ENCODE data around the gene KRT78.
"Not testable (repeated sequence)": the region's sequence is repeated elsewhere in the genome, so short reads cannot be mapped to it uniquely, and the experiment has no call there.

Gene KRT78

DNA sequence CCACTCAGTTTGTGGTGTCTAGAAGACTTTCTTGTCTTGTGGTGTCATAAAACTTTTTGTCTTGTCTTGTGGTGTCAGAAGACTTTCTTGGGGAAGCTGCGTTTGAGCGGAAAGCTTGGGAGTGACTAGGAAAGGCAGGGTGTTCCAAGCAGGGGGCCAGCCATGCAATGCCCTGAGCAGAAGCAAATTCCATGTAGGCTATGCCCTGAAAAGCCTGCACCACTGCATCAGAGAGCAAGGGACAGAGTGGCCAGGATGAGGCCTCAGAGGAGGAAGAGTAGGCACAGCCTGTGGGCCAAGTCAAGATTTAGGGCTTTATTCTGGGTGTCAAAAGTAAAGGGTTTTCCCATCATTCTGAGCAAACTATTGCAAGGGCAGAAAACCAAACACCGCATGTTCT is 41.6 kb upstream of the KRT78 start:
- TF ChIP-seq, protein P1, sequence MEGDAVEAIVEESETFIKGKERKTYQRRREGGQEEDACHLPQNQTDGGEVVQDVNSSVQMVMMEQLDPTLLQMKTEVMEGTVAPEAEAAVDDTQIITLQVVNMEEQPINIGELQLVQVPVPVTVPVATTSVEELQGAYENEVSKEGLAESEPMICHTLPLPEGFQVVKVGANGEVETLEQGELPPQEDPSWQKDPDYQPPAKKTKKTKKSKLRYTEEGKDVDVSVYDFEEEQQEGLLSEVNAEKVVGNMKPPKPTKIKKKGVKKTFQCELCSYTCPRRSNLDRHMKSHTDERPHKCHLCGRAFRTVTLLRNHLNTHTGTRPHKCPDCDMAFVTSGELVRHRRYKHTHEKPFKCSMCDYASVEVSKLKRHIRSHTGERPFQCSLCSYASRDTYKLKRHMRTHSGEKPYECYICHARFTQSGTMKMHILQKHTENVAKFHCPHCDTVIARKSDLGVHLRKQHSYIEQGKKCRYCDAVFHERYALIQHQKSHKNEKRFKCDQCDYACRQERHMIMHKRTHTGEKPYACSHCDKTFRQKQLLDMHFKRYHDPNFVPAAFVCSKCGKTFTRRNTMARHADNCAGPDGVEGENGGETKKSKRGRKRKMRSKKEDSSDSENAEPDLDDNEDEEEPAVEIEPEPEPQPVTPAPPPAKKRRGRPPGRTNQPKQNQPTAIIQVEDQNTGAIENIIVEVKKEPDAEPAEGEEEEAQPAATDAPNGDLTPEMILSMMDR (IDR thresholded peaks at IDR 0.05; ENCODE audit: low read depth, low read length), result no peak
- DNase-seq (ENCODE audit: low read depth in 2 of 2), result no peak
- no peak overlapping the region for H3K4me3 ChIP-seq (replicated peaks in 1 of 2; ENCODE audit: low read depth in 2 of 2, low read length in 2 of 2)

DNA sequence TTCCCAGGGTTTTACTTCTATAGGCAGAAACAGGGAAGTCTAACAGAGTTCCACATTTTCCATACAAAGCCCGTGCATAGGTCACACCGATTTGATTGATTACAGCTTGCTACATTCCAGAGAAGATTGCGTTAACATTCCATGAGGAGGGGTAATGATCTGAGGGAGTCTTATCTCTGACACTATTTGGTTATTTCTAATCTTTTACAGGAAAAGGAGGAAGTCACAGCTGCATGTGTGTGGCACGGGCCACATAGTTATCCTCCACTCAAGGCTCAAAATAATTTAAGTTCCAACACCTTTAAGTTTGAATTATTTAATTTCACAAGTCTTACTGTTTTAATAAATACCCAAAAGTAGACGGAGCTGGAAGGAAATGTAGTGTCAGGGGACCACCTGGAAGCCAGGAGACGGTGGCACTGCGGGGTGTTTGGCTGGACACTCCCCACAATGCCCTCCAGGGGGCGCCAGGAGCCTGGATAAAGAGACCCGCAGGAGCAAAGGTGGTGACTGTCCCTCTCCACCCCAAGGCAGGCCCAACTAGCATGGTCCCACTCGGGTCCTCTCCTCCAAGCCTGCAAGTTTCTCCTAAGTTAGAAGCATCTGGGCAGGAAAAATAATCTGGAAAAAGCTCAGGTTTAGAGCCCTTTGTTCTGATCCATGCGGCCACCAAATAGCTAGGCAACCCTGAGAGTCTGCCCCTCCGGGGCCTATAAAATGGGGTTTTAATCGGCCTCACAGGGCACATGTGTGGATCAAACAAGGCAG is 35.9 kb upstream of the KRT78 start:
- peak; percentile 64 to 66 for DNase-seq (ENCODE audit: low read depth in 2 of 2)
- TF ChIP-seq, protein P1 (IDR thresholded peaks at IDR 0.05; ENCODE audit: low read depth, low read length), result peak; percentile 86
- no peak overlapping the region for H3K4me3 ChIP-seq (replicated peaks in 1 of 2; ENCODE audit: low read depth in 2 of 2, low read length in 2 of 2)

DNA sequence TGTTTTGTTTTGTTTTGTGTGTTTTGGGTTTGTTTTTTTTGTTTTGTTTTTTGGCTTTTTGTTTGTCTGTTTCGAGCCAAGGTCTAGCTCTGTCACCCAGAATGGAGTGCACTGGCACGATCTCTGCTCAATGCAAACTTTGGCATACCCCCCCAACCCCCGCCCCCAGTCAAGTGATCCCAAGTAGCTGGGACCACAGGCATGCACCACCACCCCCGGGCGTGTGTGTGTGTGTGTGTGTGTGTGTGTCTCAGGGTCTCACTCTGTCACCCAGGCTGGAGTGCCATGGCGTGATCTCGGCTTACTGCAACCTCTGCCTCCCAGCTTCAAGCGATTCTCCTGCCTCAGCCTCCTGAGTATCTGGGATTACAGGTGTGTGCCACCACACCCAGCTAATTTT is 31.7 kb upstream of the KRT78 start:
- not testable (repeated sequence) for H3K4me3 ChIP-seq (replicated peaks in 1 of 2; ENCODE audit: low read depth in 2 of 2, low read length in 2 of 2); DNase-seq (ENCODE audit: low read depth in 2 of 2)

DNA sequence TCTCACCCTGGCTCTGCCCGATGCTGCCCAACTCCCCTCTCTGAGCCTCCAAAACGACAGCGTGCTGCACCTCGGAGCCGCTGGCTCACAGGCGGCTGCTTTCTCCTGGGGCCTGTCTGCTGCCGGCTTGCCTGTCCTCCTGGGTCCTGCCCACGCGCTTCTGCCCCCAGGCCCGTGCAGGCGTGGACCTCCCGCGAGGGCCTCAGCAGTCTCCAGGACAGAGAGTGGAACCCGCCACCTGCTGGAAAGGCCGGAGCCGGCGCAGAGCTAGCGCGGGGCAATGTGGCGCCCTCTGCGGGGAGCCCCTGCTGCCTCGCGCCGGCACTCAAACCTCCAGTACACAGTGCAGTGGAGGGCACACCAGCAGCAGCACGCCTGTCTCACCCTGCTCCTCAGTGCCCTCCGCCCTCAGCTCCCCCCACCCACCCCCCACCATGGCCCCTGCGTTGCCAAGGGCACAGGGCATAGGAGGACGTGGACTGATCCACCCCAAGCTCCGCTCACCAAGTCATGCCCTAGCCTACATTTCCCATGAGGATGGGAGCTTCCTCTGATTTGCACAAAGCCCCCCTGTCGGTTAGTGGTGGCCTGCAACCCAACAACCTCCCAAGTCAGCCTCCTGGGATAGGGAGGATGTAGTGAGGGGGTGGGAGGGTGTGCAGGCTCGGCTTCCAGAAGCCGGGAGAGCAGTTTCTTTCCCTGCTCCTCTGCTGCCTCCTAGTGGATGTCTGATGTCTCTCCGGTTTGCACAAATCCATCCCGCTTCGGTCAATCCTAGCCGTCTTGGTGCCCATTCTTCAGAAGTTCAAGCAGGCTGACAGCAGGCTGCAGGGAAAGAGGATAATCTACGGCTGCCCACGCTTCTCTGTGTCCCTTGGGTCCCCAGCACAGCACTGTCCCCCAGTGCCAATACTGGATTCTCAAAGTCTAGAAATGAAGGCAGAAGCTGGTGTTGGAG is 30.9 kb upstream of the KRT78 start:
- peak; percentile 90 to 92 for DNase-seq (ENCODE audit: low read depth in 2 of 2)
- TF ChIP-seq, protein P1 (IDR thresholded peaks at IDR 0.05; ENCODE audit: low read depth, low read length), result peak; percentile 97
- peak overlapping the region in 1 of 2 donors; percentile 16 for H3K4me3 ChIP-seq (replicated peaks in 1 of 2; ENCODE audit: low read depth in 2 of 2, low read length in 2 of 2)

DNA sequence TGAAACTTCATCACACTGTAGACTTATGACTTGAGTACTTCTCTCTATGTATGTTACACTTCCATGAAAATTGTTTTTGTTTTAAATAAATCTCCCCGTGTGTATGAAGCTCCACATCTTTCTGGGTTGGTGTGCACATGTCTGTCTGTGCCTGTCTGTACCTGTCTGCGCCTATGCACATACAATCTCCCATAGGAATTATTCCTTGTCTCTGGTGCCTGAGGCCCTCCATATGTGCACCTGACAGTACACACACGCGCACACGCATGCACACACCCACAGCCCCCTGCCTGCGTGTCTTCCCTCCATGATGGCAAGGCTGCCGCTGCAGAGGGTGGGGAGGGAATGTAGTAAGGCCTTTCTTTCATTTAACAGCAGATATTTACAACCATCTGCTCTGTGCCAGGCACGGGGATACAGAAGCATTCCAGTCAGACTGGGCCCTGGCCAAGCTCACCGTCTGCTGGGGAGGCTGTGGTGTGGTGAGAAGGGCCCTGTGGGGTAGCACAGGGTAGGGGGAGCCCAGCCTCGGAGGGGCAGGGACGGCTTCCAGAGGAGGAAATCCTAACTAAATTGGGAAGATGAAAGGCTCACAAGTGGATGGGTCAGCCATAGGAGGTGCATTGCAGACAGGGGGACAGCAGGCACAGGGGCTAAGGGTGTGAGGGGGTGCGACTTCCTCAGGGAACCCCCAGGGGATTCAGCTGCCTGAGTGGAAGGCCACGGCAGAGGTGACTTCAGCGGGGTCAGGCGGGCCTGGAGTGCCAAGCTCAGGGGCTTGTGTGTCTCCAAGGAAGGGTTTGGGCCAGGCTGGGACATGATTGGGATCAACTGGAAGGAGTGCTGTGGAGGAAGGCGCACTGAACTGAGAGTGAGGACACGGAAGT is 30.0 kb upstream of the KRT78 start:
- no peak for DNase-seq (ENCODE audit: low read depth in 2 of 2)
- TF ChIP-seq, protein P1 (IDR thresholded peaks at IDR 0.05; ENCODE audit: low read depth, low read length), result no peak
- H3K4me3 ChIP-seq (replicated peaks in 1 of 2; ENCODE audit: low read depth in 2 of 2, low read length in 2 of 2), result no peak overlapping the region

DNA sequence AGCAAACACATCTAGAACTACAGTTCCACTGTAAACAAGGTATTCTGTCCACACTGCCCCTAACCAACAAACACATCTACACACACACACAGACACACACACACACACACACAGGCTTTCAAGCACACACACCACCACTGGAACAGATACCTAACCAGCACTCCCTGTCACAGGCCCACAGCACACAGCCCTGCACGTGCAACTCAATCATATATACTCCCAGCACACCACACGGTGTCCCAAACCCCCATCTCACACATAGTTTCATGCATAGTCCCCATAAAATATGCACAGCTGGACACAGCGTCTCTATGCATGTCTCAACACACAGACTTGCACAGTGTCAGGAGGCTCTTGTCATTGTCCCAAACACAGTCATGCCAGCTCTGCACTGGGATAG is 28.4 kb upstream of the KRT78 start:
- DNase-seq (ENCODE audit: low read depth in 2 of 2), result no peak
- H3K4me3 ChIP-seq (replicated peaks in 1 of 2; ENCODE audit: low read depth in 2 of 2, low read length in 2 of 2), result no peak overlapping the region
- TF ChIP-seq, protein P1 (IDR thresholded peaks at IDR 0.05; ENCODE audit: low read depth, low read length), result no peak

Measured in cardiac fibroblast (primary cell).